ENCODE measurements around the gene GREB1L.

Gene GREB1L

GRCh38 chr18:21402272-21402671, 160.2 kb downstream of the GREB1L start:
- H3K9me2 ChIP-seq (ENCODE audit: low read depth, low read length): no peaks in the 10 kb centered on the region
- H3K4me1 ChIP-seq (ENCODE audit: insufficient read depth, low read length, severe bottlenecking): no peaks in the 10 kb centered on the region
- no peaks in the 10 kb centered on the region for H3K79me2 ChIP-seq (ENCODE audit: insufficient read depth, low read length)
- H3K9ac ChIP-seq (ENCODE audit: low read length): no peak overlapping the region
- H3K27me3 ChIP-seq (ENCODE audit: insufficient read depth, low read length): no peaks in the 10 kb centered on the region
- H3K4me3 ChIP-seq (ENCODE audit: low read depth, low read length, poor library complexity, severe bottlenecking): no peak overlapping the region
- H3K27ac ChIP-seq (ENCODE audit: low read depth, low read length, poor library complexity, severe bottlenecking): no peak overlapping the region
- H3K36me3 ChIP-seq (ENCODE audit: insufficient read depth, low read length): no peaks in the 10 kb centered on the region
- TF ChIP-seq, protein P1, sequence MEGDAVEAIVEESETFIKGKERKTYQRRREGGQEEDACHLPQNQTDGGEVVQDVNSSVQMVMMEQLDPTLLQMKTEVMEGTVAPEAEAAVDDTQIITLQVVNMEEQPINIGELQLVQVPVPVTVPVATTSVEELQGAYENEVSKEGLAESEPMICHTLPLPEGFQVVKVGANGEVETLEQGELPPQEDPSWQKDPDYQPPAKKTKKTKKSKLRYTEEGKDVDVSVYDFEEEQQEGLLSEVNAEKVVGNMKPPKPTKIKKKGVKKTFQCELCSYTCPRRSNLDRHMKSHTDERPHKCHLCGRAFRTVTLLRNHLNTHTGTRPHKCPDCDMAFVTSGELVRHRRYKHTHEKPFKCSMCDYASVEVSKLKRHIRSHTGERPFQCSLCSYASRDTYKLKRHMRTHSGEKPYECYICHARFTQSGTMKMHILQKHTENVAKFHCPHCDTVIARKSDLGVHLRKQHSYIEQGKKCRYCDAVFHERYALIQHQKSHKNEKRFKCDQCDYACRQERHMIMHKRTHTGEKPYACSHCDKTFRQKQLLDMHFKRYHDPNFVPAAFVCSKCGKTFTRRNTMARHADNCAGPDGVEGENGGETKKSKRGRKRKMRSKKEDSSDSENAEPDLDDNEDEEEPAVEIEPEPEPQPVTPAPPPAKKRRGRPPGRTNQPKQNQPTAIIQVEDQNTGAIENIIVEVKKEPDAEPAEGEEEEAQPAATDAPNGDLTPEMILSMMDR (IDR thresholded peaks at IDR 0.05; ENCODE audit: low read length): no peak
- TF ChIP-seq EZH2 (IDR thresholded peaks at IDR 0.05; ENCODE audit: borderline replicate concordance, low read length): no peak
- no peak overlapping the region for H3K4me2 ChIP-seq (ENCODE audit: low read length)
- no peaks in the 10 kb centered on the region for H4K20me1 ChIP-seq (ENCODE audit: insufficient read depth, low read length)
- H3F3A ChIP-seq (ENCODE audit: insufficient read depth, low read length): no peaks in the 10 kb centered on the region
- H2AFZ ChIP-seq (ENCODE audit: low read length): no peak overlapping the region
- H3K9me3 ChIP-seq (ENCODE audit: low read length): no peaks in the 10 kb centered on the region

GRCh38 chr18:21404426-21404825, 162.4 kb downstream of the GREB1L start:
- Histone ChIP-seq H3K9me2 (ENCODE audit: low read depth, low read length) (no peaks in the 10 kb centered on the region), H4K20me1 (ENCODE audit: insufficient read depth, low read length) (no peaks in the 10 kb centered on the region), H2AFZ (ENCODE audit: low read length) (no peak overlapping the region), H3K79me2 (ENCODE audit: insufficient read depth, low read length) (no peaks in the 10 kb centered on the region), H3K4me1 (ENCODE audit: insufficient read depth, low read length, severe bottlenecking) (no peaks in the 10 kb centered on the region), H3K27me3 (ENCODE audit: insufficient read depth, low read length) (no peaks in the 10 kb centered on the region), H3K4me2 (ENCODE audit: low read length) (no peak overlapping the region), H3K9me3 (ENCODE audit: low read length) (no peaks in the 10 kb centered on the region), H3K36me3 (ENCODE audit: insufficient read depth, low read length) (no peaks in the 10 kb centered on the region), H3K9ac (ENCODE audit: low read length) (no peak overlapping the region), H3K27ac (ENCODE audit: low read depth, low read length, poor library complexity, severe bottlenecking) (no peak overlapping the region), H3F3A (ENCODE audit: insufficient read depth, low read length) (no peaks in the 10 kb centered on the region), H3K4me3 (ENCODE audit: low read depth, low read length, poor library complexity, severe bottlenecking) (no peak overlapping the region)
- TF ChIP-seq, protein P1 (IDR thresholded peaks at IDR 0.05; ENCODE audit: low read length): no peak
- TF ChIP-seq EZH2 (IDR thresholded peaks at IDR 0.05; ENCODE audit: borderline replicate concordance, low read length): no peak

- Histone ChIP-seq H2AFZ (ENCODE audit: low read length) (no peak overlapping the region), H3K79me2 (ENCODE audit: insufficient read depth, low read length) (no peaks in the 10 kb centered on the region), H3K36me3 (ENCODE audit: insufficient read depth, low read length) (no peaks in the 10 kb centered on the region), H3K4me2 (ENCODE audit: low read length) (no peak overlapping the region), H3K27me3 (ENCODE audit: insufficient read depth, low read length) (no peaks in the 10 kb centered on the region), H3K9ac (ENCODE audit: low read length) (no peak overlapping the region), H3K9me3 (ENCODE audit: low read length) (no peaks in the 10 kb centered on the region), H4K20me1 (ENCODE audit: insufficient read depth, low read length) (no peaks in the 10 kb centered on the region), H3K27ac (ENCODE audit: low read depth, low read length, poor library complexity, severe bottlenecking) (no peak overlapping the region), H3F3A (ENCODE audit: insufficient read depth, low read length) (no peaks in the 10 kb centered on the region), H3K4me3 (ENCODE audit: low read depth, low read length, poor library complexity, severe bottlenecking) (no peak overlapping the region), H3K4me1 (ENCODE audit: insufficient read depth, low read length, severe bottlenecking) (no peaks in the 10 kb centered on the region), H3K9me2 (ENCODE audit: low read depth, low read length) (no peaks in the 10 kb centered on the region)
- TF ChIP-seq, protein P1 (IDR thresholded peaks at IDR 0.05; ENCODE audit: low read length): no peak
- TF ChIP-seq EZH2 (IDR thresholded peaks at IDR 0.05; ENCODE audit: borderline replicate concordance, low read length): no peak
These were observed 164.1 kb downstream of the GREB1L start for GRCh38 chr18:21406116-21406515.
